PC-3 (cell line): ENCODE measurements around the gene PUS3. TPM values are rescaled to one million over a fixed set of nuclear protein-coding genes. Genes with fewer than 3 reads are reported as not detected.
"Not testable (repeated sequence)": the region's sequence is repeated elsewhere in the genome, so short reads cannot be mapped to it uniquely, and the experiment has no call there.

Experiments
- ATAC-seq: fragments of 200-7000 bp; cut with Tn5 transposase; 2 replicates; pipeline ENCODE4 v1.9.1; 2020; ENCODE audit warnings: mild to moderate bottlenecking, moderate library complexity
- BruUV-seq: library from RNA; stranded (reverse); fragments of 400-500 nt; replicated peaks from 2 replicates; lab custom pipeline; 2021; lab: Mats Ljungman, UMichigan
- CTCF ChIA-PET: fragments of 300-600 bp; sonication (Branson Sonifier 250); formaldehyde crosslinking; loops from one replicate; lab custom pipeline; 2022; ENCODE audit warnings: antibody characterized with exemption; lab: Charles Lee
- POLR2A ChIA-PET: fragments of 300-600 bp; sonication (Branson Sonifier 250); formaldehyde crosslinking; loops from one replicate; lab custom pipeline; 2022; ENCODE audit warnings: antibody characterized with exemption; ENCODE audit not compliant: unreplicated experiment; lab: Charles Lee
- DNase-seq: peaks from one replicate; pipeline ENCODE4 v3.0.0-alpha.2; 2015
- H2AFZ ChIP-seq: fragments of 300-600 bp; sonication (generic); 2 replicates; pipeline ENCODE4 v1.6.0; 2016; ENCODE audit warnings: antibody characterized with exemption, low read length
- H3F3A ChIP-seq: fragments of 300-600 bp; sonication (generic); one replicate; pipeline ENCODE4 v1.6.0; 2017; ENCODE audit warnings: antibody characterized with exemption, low read length, control low read depth, mild to moderate bottlenecking; ENCODE audit not compliant: unreplicated experiment
- H3K27ac ChIP-seq: fragments of 300-600 bp; sonication (generic); 2 replicates; pipeline ENCODE4 v1.5.1; 2016; ENCODE audit warnings: mild to moderate bottlenecking, low read length
- H3K27me3 ChIP-seq: fragments of 300-600 bp; sonication (generic); 2 replicates; pipeline ENCODE4 v1.6.1; 2016; ENCODE audit warnings: low read length, mixed read lengths
- H3K36me3 ChIP-seq: fragments of 300-600 bp; sonication (generic); 2 replicates; pipeline ENCODE4 v1.6.1; 2016; ENCODE audit warnings: low read depth, mixed run types, low read length, mixed read lengths
- H3K4me1 ChIP-seq: fragments of 300-600 bp; sonication (generic); 2 replicates; pipeline ENCODE4 v1.5.1; 2016; ENCODE audit warnings: low read length; ENCODE audit not compliant: insufficient read depth
- H3K4me2 ChIP-seq: fragments of 300-600 bp; sonication (generic); 2 replicates; pipeline ENCODE4 v1.6.0; 2016; ENCODE audit warnings: low read length
- H3K4me3 ChIP-seq: fragments of 300-600 bp; sonication (generic); 2 replicates; pipeline ENCODE4 v1.5.1; 2016; ENCODE audit warnings: mild to moderate bottlenecking, low read length, mixed read lengths
- H3K79me2 ChIP-seq: fragments of 300-600 bp; sonication (generic); 2 replicates; pipeline ENCODE4 v1.6.1; 2017; ENCODE audit warnings: low read length, mixed read lengths
- H3K9ac ChIP-seq: fragments of 300-600 bp; sonication (generic); 2 replicates; pipeline ENCODE4 v1.6.0; 2016; ENCODE audit warnings: mild to moderate bottlenecking, low read length
- H3K9me2 ChIP-seq: fragments of 300-600 bp; sonication (generic); replicated peaks from 2 replicates; pipeline ENCODE4 v1.6.1; 2016; ENCODE audit warnings: mixed run types, low read length, mixed read lengths
- H3K9me3 ChIP-seq: fragments of 300-600 bp; sonication (generic); 2 replicates; pipeline ENCODE4 v1.6.1; 2016; ENCODE audit warnings: low read length, mixed read lengths
- H4K20me1 ChIP-seq: fragments of 300-600 bp; sonication (generic); 2 replicates; pipeline ENCODE4 v1.6.1; 2016; ENCODE audit warnings: low read length, mixed read lengths
- EZH2 ChIP-seq: fragments of 300-600 bp; sonication (generic); IDR thresholded peaks from one replicate; pipeline ENCODE4 v1.6.1; 2017; ENCODE audit warnings: antibody characterized with exemption, mild to moderate bottlenecking, low read length; ENCODE audit not compliant: unreplicated experiment
- EZH2phosphoT487 ChIP-seq: fragments of 300-600 bp; sonication (generic); IDR thresholded peaks from 2 replicates; pipeline ENCODE4 v1.6.1; 2018; ENCODE audit warnings: mild to moderate bottlenecking, antibody characterized with exemption, low read length, borderline replicate concordance
- intact Hi-C: fragments of 100-400 bp; cut with micrococcal nuclease; formaldehyde crosslinking; loops from 2 replicates; pipeline ENCODE4 v1.9.0; 2023
- total RNA-seq: library from RNA; depleted of rRNA; stranded (reverse); fragments of >200 nt; gene quantifications from 2 replicates; pipeline ENCODE4 v1.2.3, GENCODE V29; 2014
- TF ChIP-seq, protein P1 (sequence below): fragments of 300-600 bp; sonication (generic); conservative IDR thresholded peaks from 2 replicates; pipeline ENCODE4 v1.5.1; 2017; ENCODE audit warnings: antibody characterized with exemption, low read depth, mild to moderate bottlenecking, low read length

The PUS3 gene
- total RNA-seq, 1 experiment from 2014 or later = 26.2 TPM

GRCh38 chr11:125871391-125872137 is 31.4 kb downstream of the PUS3 start:
- Histone ChIP-seq H3K9me3 (0 out of 2 replicates have a peak, but pooled peaks cover 7% of the 10 kb centered on the region), H3K4me2 (no peak overlapping the region), H3K4me1 (0 out of 2 replicates have a peak, but pooled peaks cover 3% of the 10 kb centered on the region), H3F3A (no peaks in the 10 kb centered on the region), H3K4me3 (no peak overlapping the region), H2AFZ (no peak overlapping the region), H4K20me1 (no peaks in the 10 kb centered on the region), H3K79me2 (no peaks in the 10 kb centered on the region), H3K9ac (no peak overlapping the region), H3K9me2 (no peaks in the 10 kb centered on the region), H3K27ac (no peak overlapping the region), H3K27me3 (no peaks in the 10 kb centered on the region), H3K36me3 (peaks cover 9% of the 10 kb centered on the region; the same call in 1 of the 2 replicates)
- CTCF ChIA-PET = no interaction called here
- no TSS peak for BruUV-seq
- ATAC-seq (no peak), DNase-seq (peak; percentile 48)
- TF ChIP-seq EZH2 = no peak
- TF ChIP-seq, protein P1, sequence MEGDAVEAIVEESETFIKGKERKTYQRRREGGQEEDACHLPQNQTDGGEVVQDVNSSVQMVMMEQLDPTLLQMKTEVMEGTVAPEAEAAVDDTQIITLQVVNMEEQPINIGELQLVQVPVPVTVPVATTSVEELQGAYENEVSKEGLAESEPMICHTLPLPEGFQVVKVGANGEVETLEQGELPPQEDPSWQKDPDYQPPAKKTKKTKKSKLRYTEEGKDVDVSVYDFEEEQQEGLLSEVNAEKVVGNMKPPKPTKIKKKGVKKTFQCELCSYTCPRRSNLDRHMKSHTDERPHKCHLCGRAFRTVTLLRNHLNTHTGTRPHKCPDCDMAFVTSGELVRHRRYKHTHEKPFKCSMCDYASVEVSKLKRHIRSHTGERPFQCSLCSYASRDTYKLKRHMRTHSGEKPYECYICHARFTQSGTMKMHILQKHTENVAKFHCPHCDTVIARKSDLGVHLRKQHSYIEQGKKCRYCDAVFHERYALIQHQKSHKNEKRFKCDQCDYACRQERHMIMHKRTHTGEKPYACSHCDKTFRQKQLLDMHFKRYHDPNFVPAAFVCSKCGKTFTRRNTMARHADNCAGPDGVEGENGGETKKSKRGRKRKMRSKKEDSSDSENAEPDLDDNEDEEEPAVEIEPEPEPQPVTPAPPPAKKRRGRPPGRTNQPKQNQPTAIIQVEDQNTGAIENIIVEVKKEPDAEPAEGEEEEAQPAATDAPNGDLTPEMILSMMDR = peak; percentile 67
- intact Hi-C loops = loop anchor here (5.0 to 10.0 kb wide), 2 partner anchors 449 to 707 kb away; partner anchors contain the start of gene PKNOX2
- POLR2A ChIA-PET = no interaction called here

DNA sequence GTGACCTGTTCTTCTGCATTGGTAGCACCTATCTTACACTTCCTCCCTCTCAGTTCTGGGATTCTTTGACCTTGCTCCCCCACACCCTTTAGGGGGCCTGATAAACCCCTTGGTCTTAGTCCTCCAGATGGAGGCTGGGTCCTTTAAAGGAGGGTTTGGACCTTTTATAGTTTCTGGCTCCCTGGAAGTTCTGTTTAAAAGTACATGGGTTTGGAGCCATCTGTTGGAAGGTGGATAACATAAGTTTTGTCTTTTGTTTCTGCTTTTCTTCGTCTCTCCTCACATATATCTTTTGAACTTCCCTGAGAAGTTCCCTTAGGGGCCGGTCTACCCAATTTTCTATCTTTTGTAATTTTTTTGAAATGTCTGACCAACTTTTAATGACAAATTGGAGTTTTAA is 33.5 kb downstream of the PUS3 start:
- no peaks in the 10 kb centered on the region for H3K79me2 ChIP-seq
- intact Hi-C loops = no loop called here
- CTCF ChIA-PET = no interaction called here
- H4K20me1 ChIP-seq = no peaks in the 10 kb centered on the region
- POLR2A ChIA-PET = no interaction called here
- BruUV-seq = no TSS peak
- DNase-seq = no peak
- H2AFZ ChIP-seq = no peak overlapping the region
- no peak overlapping the region for H3K9ac ChIP-seq
- H3K27ac ChIP-seq = no peak overlapping the region
- 0 out of 2 replicates have a peak, but pooled peaks cover 7% of the 10 kb centered on the region for H3K9me3 ChIP-seq
- no peaks in the 10 kb centered on the region for H3K27me3 ChIP-seq
- 0 out of 2 replicates have a peak, but pooled peaks cover 3% of the 10 kb centered on the region for H3K4me1 ChIP-seq
- no peaks in the 10 kb centered on the region for H3K9me2 ChIP-seq
- ATAC-seq = no peak
- no peak for TF ChIP-seq EZH2phosphoT487
- no peak for TF ChIP-seq EZH2
- TF ChIP-seq, protein P1 = no peak
- no peak overlapping the region for H3K4me3 ChIP-seq
- no peaks in the 10 kb centered on the region for H3F3A ChIP-seq
- H3K4me2 ChIP-seq = no peak overlapping the region
- peaks cover 9% of the 10 kb centered on the region; the same call in 1 of the 2 replicates for H3K36me3 ChIP-seq

DNA sequence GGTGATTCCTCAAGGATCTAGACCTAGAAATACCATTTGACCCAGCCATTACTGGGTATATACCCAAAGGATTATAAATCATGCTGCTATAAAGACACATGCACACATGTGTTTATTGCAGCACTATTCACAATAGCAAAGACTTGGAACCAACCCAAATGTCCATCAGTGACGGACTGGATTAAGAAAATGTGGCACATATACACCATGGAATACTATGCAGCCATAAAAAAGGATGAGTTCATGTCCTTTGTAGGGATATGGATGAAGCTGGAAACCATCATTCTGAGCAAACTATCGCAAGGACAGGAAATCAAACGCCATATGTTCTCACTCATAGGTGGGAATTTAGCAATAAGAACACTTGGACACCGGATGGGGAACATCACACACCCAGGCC is 37.7 kb downstream of the PUS3 start:
- H3K27me3 ChIP-seq, H3K4me3 ChIP-seq, H3K79me2 ChIP-seq, intact Hi-C loops, H2AFZ ChIP-seq, CTCF ChIA-PET, H4K20me1 ChIP-seq, POLR2A ChIA-PET, DNase-seq, ATAC-seq, H3K9me3 ChIP-seq, H3K27ac ChIP-seq, H3K36me3 ChIP-seq, H3K4me1 ChIP-seq, H3K4me2 ChIP-seq, H3F3A ChIP-seq, H3K9ac ChIP-seq, H3K9me2 ChIP-seq, BruUV-seq: not testable (repeated sequence)

DNA sequence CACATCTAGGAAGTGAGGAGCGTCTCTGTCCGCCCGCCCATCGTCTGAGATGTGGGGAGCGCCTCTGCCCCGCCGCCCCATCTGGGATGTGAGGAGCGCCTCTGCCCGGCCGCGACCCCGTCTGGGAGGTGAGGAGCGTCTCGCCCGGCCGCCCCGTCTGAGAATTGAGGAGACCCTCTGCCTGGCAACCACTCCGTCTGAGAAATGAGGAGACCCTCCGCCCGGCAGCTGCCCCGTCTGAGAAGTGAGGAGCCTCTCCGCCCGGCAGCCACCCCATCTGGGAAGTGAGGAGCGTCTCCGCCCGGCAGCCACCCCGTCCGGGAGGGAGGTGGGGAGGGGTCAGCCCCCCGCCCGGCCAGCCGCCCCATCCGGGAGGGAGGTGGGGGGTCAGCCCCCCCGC is 40.2 kb downstream of the PUS3 start:
- H3K9me2 ChIP-seq, ATAC-seq, intact Hi-C loops, H3K79me2 ChIP-seq, H3F3A ChIP-seq, H3K4me2 ChIP-seq, H3K27me3 ChIP-seq, DNase-seq, H3K9me3 ChIP-seq, POLR2A ChIA-PET, H3K36me3 ChIP-seq, H3K4me1 ChIP-seq, H4K20me1 ChIP-seq, CTCF ChIA-PET, H3K4me3 ChIP-seq, H2AFZ ChIP-seq, H3K27ac ChIP-seq, H3K9ac ChIP-seq, BruUV-seq: not testable (repeated sequence)

DNA sequence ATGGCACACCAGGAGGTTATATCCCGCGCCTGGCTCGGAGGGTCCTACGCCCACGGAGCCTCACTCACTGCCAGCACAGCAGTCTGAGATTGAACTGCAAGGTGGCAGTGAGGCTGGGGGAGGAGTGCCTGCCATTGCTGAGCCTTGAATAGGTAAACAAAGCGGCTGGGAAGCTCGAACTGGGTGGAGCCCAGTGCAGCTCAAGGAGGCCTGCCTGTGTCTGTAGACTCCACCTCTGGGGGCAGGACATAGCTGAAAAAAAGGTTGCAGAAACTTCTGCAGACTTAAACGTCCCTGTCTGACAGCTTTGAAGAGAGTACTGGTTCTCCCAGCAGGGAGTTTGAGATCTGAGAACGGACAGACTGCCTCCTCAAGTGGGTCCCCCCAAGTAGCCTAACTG is 45.3 kb downstream of the PUS3 start:
- H3K27me3 ChIP-seq, H2AFZ ChIP-seq, H3K4me2 ChIP-seq, H3K4me3 ChIP-seq, CTCF ChIA-PET, H3K4me1 ChIP-seq, H3K9me2 ChIP-seq, H3K9me3 ChIP-seq, DNase-seq, H4K20me1 ChIP-seq, ATAC-seq, H3K36me3 ChIP-seq, H3F3A ChIP-seq, H3K9ac ChIP-seq, BruUV-seq, H3K27ac ChIP-seq, intact Hi-C loops, POLR2A ChIA-PET, H3K79me2 ChIP-seq: not testable (repeated sequence)
